Neutrophil (primary cell): Measurements from ENCODE around the gene SAT2.

Experiments
- H3K27ac ChIP-seq: fragments of 200-600 bp; sonication (generic); 2 replicates; pipeline ENCODE4 v1.5.1; 2016; ENCODE audit warnings: mild to moderate bottlenecking, moderate library complexity
- H3K27me3 ChIP-seq: fragments of 200-600 bp; sonication (generic); 2 replicates; pipeline ENCODE4 v1.6.0; 2016; ENCODE audit warnings: mild to moderate bottlenecking
- H3K36me3 ChIP-seq: fragments of 200-600 bp; sonication (generic); 2 replicates; pipeline ENCODE4 v1.5.1; 2017
- H3K4me1 ChIP-seq, 2 experiments: fragments of 200-600 bp in 1 of 2; sonication (generic) in 1 of 2; 1 replicate in 1 of 2; 2 replicates in 1 of 2; pipeline versions ENCODE4 v1.5.1 to v1.6.1; 2013 to 2016; ENCODE audit warnings: low read depth in 1 of 2, low read length in 1 of 2, mild to moderate bottlenecking in 1 of 2, moderate library complexity in 1 of 2; ENCODE audit not compliant: control insufficient read depth in 1 of 2, insufficient read depth in 1 of 2
- H3K4me3 ChIP-seq, 2 experiments: fragments of 200-600 bp in 1 of 2; sonication (generic) in 1 of 2; 1 replicate in 1 of 2; 2 replicates in 1 of 2; pipeline ENCODE4 v1.5.1; 2013 to 2016; ENCODE audit warnings: low read depth in 1 of 2, low read length in 1 of 2, mild to moderate bottlenecking in 1 of 2, moderate library complexity in 1 of 2
- H3K9me3 ChIP-seq: fragments of 200-600 bp; sonication (generic); 2 replicates; pipeline ENCODE4 v1.5.1; 2016
- CTCF ChIP-seq: fragments of 200-600 bp; sonication (generic); IDR thresholded peaks from 2 replicates; pipeline ENCODE4 v1.5.1; 2016; ENCODE audit warnings: antibody characterized with exemption

The SAT2 gene

DNA sequence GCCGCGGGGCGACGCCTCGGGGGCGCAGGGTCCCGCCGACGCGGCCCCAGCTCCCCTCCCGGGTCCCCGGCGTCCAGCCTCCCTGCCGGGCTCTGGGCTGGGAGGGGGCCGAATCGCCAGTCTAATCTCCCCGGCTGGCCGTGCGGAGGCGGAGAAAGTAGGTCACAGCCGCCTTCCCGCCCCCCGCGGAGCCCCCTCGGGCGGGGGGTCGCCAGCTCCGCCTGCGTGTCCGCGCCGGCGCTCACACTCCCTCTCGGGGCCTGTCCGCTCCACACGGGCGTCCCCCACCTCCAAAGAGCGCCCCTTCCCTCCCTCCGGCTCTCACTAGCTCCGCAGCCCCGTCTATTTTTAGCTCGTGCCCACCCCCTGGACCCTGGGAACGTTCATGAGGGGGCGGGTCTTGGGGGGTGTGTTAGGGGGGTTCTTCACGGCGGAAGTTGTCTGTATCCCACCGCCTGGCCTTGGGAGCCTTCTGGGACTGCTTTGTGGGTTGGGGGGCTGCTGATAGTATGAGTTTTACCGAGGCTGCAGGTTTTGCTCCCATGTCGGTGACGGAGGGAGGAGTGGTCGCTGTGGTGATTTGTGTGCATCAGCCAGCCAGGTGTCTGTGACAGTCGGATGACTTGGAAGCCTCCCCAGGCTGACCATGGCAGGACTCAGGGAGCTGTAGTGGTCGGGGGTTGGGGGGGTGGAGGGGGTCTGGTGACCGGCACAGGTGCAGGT is 24.2 kb upstream of the SAT2 start:
- Histone ChIP-seq H3K4me1 (peaks cover 10 to 13% of the 10 kb centered on the region in 2 experiments), H3K36me3 (no peaks in the 10 kb centered on the region), H3K27ac (no peak overlapping the region), H3K9me3 (no peaks in the 10 kb centered on the region), H3K4me3 (no peak overlapping the region), H3K27me3 (peaks cover 88% of the 10 kb centered on the region)
- TF ChIP-seq CTCF, result no peak

GRCh38 chr17:7651097-7651664 is 23.6 kb upstream of the SAT2 start:
- no peaks in the 10 kb centered on the region for H3K9me3 ChIP-seq
- TF ChIP-seq CTCF, result no peak
- no peak overlapping the region for H3K27ac ChIP-seq
- H3K4me3 ChIP-seq, result peak overlapping the region; percentile 12 to 57
- H3K27me3 ChIP-seq, result peaks cover 95% of the 10 kb centered on the region
- H3K4me1 ChIP-seq, result peaks cover 13% of the 10 kb centered on the region in 2 experiments
- no peaks in the 10 kb centered on the region for H3K36me3 ChIP-seq

GRCh38 chr17:7650509-7651096 is 23.0 kb upstream of the SAT2 start, which contains the start of gene ATP1B2:
Gene ATP1B2 (plus strand): TSS chr17:7650926. CDS start chr17:7651519, 593 bp downstream.
- no peak within 1 kb of the TSS for H3K27ac ChIP-seq
- no peaks in the 10 kb centered on the region for H3K9me3 ChIP-seq
- H3K36me3 ChIP-seq, result no peaks in the 10 kb centered on the region
- peaks cover 97% of the 10 kb centered on the region for H3K27me3 ChIP-seq
- H3K4me3 ChIP-seq, result peak within 1 kb of the TSS; percentile 12 to 57
- peaks cover 13% of the 10 kb centered on the region in 2 experiments for H3K4me1 ChIP-seq
- no peak for TF ChIP-seq CTCF

DNA sequence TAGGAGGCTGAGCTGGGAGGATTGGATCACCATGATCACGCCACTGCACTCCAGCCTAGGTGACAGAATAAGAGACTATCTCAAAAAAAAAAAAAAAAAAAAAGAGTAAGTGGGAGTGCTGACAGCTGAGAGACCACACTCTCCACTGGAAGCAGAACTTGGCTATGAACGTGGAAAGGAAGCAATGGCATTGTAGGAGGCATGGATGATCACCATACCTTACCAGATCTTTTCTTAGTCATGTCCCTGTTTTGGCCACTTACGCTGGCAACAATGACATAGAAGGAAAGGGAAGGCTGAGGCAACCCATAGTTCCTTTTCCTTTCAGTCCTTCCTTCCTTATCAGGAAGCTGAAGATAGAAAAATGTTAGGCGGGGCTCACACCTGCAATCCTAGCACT is 19.4 kb upstream of the SAT2 start:
- Histone ChIP-seq H3K9me3 (no peaks in the 10 kb centered on the region), H3K4me1 (peaks cover 13% of the 10 kb centered on the region in 2 experiments), H3K27me3 (peaks cover 69% of the 10 kb centered on the region), H3K36me3 (no peaks in the 10 kb centered on the region), H3K4me3 (no peak overlapping the region), H3K27ac (no peak overlapping the region)
- TF ChIP-seq CTCF, result no peak

DNA sequence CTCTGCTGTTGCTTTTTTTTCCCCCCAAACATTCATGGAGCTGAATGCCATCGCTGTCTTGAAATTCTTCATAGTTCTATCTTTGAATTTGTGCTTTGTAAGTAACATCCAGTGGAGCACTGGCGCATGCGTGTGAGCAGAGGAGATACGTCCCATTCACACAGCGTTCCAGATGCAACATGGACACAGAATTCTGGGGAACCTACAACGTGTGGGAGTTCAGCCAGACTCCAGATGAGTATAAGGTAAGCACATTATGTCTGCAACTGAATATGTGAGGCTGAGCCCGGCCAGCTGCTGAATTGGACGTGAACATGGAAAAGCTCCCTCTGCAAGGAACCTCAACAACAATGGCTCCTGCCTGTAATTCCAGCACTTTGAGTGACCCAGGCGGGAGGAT is 18.8 kb upstream of the SAT2 start:
- Histone ChIP-seq H3K9me3 (no peaks in the 10 kb centered on the region), H3K27me3 (peaks cover 67% of the 10 kb centered on the region), H3K4me1 (peaks cover 10 to 13% of the 10 kb centered on the region in 2 experiments), H3K4me3 (no peak overlapping the region), H3K27ac (no peak overlapping the region), H3K36me3 (no peaks in the 10 kb centered on the region)
- TF ChIP-seq CTCF, result no peak
